Tibial nerve (tissue), 4 donors: ENCODE measurements around the gene FBXO47.

Experiments
- EP300 ChIP-seq, 2 donors: sonication (generic); formaldehyde crosslinking; IDR thresholded peaks; one replicate each; pipeline ENCODE4 v1.6.1; 2017; ENCODE audit warnings: antibody characterized with exemption in 2 of 2, mild to moderate bottlenecking in 1 of 2
- POLR2A ChIP-seq, 2 donors: fragments of 450-650 bp; IDR thresholded peaks; one replicate each; pipeline ENCODE4 v1.6.1; 2017; ENCODE audit warnings: antibody characterized with exemption in 2 of 2, mild to moderate bottlenecking in 2 of 2, moderate library complexity in 2 of 2
- TF ChIP-seq, protein P1 (sequence below), 5 experiments: fragments of 200-600 bp in 3 of 5; fragments of 450-650 bp in 2 of 5; sonication (generic) in 3 of 5; IDR thresholded peaks; one replicate each; pipeline ENCODE4 v1.5.1; 2016 to 2019; ENCODE audit warnings: antibody characterized with exemption in 5 of 5, mild to moderate bottlenecking in 3 of 5, moderate library complexity in 2 of 5

- no peak for TF ChIP-seq POLR2A (IDR thresholded peaks at IDR 0.05)
- TF ChIP-seq, protein P1, sequence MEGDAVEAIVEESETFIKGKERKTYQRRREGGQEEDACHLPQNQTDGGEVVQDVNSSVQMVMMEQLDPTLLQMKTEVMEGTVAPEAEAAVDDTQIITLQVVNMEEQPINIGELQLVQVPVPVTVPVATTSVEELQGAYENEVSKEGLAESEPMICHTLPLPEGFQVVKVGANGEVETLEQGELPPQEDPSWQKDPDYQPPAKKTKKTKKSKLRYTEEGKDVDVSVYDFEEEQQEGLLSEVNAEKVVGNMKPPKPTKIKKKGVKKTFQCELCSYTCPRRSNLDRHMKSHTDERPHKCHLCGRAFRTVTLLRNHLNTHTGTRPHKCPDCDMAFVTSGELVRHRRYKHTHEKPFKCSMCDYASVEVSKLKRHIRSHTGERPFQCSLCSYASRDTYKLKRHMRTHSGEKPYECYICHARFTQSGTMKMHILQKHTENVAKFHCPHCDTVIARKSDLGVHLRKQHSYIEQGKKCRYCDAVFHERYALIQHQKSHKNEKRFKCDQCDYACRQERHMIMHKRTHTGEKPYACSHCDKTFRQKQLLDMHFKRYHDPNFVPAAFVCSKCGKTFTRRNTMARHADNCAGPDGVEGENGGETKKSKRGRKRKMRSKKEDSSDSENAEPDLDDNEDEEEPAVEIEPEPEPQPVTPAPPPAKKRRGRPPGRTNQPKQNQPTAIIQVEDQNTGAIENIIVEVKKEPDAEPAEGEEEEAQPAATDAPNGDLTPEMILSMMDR (IDR thresholded peaks at IDR 0.05) = no peak
- TF ChIP-seq EP300 (IDR thresholded peaks at IDR 0.05) = no peak
Measured at GRCh38 chr17:38960402-38960801, 6.8 kb downstream of the FBXO47 start.
